ENCODE data around the gene GRK2. TPM values are rescaled to one million over a fixed set of nuclear protein-coding genes. Genes with fewer than 3 reads are reported as not detected.
"Not testable (repeated sequence)": the region's sequence is repeated elsewhere in the genome, so short reads cannot be mapped to it uniquely, and the experiment has no call there.

The GRK2 gene
- total RNA-seq, 1 experiment from 2014 or later: 39.3 TPM

- DNase-seq (ENCODE audit: low read depth): no peak
Measured at GRCh38 chr11:67312187-67313021, 46.1 kb downstream of the GRK2 start.

DNA sequence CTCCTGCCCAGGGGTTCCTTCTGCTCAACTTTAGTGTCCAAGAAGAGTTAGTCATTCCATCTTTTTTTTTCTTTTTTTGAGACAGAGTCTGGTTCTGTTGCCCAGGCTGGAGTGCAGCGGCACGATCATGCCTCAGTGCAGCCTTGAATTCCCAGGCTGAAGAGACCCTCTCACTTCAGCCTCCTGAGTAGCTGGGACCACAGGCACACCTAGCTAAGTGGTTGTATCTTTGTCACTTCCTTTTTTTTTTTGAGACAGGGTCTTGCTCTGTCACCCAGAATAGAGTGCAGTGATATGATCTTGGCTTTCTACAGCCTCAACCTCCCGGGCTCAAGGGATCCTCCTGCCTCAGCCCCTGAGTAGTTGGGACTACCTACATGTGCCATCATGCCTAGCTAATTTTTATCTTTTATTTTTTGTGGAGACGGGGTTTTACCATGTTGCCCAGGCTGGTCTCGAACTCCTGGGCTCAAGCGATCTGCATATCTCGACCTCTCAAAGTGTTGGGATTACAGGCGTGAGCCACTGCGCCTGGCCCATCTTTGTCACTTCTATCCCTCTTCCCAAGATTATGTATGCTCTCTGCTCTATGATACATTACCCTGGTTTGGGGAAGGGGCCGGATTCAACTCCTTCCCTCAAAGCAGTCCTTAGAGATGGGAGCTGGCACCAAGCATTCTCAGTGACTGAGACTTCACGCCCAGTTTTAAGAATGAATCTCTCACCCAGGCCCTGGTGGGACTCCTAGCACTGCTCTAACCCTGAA, 47.0 kb downstream of the GRK2 start:
- no peak for DNase-seq (ENCODE audit: low read depth)

- no peak for DNase-seq (ENCODE audit: low read depth)
Measured at GRCh38 chr11:67314218-67314617, 47.9 kb downstream of the GRK2 start.

- no peak for DNase-seq (ENCODE audit: low read depth)
Measured at GRCh38 chr11:67315325-67315909, 49.1 kb downstream of the GRK2 start.

DNA sequence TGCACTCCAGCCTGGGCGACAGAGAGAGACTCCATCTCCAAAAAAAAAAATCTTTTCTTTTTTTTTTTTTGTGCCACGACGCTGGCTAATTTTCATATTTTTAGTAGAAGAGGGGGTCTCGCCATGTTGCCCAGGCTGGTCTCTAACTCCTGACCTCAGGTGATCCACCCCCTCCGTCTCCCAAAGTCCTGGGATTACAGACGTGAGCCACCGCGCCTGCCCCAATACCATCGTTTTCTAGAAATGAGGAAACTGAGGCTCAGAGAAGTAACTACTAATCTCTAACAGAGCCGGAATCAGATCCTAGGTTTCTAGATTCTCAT, 50.6 kb downstream of the GRK2 start:
- no peak for DNase-seq (ENCODE audit: low read depth)

DNA sequence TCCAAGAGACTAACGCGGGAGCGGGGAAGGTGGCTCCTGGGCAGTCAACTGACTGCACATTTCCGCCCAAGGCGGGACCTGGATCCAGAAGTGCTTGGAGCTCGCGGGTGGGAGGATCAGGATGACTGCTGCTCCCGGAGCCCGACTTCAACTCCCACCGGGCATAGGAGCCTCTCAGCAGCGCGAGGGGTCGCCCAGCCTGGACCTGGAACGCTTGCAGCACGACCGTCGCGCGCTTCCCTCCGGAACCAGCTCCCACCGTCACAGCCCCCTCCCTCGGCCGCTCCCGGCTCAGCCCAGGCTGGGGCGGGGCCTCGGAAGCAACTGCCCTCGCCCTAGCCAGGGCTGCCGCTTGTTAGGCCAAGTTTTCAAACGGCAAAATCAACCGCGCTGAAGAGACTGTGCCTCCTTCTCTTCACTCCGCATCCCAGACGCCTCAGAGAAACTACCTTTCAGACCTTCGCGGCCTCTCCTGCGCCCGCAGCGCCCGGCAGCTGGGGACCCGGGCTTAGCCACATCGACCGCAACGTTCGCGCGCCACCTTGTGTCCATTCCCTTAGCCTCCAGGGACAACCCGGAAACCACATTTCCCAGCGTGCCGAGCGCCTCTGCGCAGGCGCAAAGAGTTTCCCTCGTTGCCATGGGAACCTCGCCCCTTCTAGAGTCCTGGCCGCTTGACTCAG, 51.1 kb downstream of the GRK2 start:
- DNase-seq (ENCODE audit: low read depth): peak; percentile 96

GRCh38 chr11:67317888-67318555, 51.7 kb downstream of the GRK2 start:
- no peak for DNase-seq (ENCODE audit: low read depth)

- not testable (repeated sequence) for DNase-seq (ENCODE audit: low read depth)
Measured at GRCh38 chr11:67318876-67319275, 52.6 kb downstream of the GRK2 start.

GRCh38 chr11:67320011-67320410, 53.7 kb downstream of the GRK2 start:
- DNase-seq (ENCODE audit: low read depth): no peak

DNA sequence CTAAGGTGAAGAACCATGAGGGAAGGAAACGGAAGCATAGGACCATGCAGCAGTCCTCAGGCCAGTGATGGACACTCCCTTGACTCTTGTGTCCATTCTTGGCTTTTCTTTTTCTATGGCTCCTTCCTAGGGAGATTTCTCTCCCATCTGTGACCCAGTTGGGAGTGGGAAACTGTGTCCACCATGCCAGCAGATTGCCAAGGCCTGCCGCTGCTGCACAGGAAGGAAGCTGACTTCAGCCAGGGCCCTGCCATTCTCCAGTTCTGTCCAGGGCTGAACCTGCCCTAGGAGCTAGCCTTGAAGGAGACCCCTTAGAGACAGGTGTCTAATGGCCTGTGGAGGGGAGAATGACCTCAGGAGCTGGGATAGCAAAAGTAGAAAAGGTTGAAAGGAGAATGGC, 54.4 kb downstream of the GRK2 start:
- DNase-seq (ENCODE audit: low read depth): no peak

- DNase-seq (ENCODE audit: low read depth): no peak
Measured at GRCh38 chr11:67321313-67321871, 55.1 kb downstream of the GRK2 start.

- no peak for DNase-seq (ENCODE audit: low read depth)
Measured at GRCh38 chr11:67322049-67322448, 55.8 kb downstream of the GRK2 start.

DNA sequence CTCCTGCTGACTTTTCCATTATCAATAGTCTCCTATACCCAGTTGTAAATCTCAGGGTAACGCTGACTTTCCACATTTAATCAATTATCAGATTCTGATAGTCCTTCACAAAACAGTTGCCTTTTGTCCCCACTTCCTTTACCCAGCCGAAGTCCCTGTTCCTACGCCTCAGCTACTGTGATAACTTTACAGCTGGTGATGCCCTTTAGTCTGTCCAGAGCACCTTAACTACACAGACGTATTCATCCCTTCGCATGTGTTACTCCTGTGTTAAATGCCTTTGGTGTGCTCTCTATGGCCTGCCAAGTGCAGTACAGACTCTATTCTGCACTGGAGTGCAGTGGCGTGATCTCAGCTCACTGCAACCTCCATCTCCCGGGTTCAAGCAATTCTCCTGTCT, 57.3 kb downstream of the GRK2 start:
- no peak for DNase-seq (ENCODE audit: low read depth)

- no peak for DNase-seq (ENCODE audit: low read depth)
Measured at GRCh38 chr11:67332081-67332691, 65.9 kb downstream of the GRK2 start.

Other genes with a start within 250 kb of the GRK2 start
- gene SYT12, start 243.3 kb upstream of the GRK2 start, total RNA-seq (2014; rRNA removed; shearing (Covaris generic)): 0.81 and 2.3 TPM in 2 replicates
- gene RHOD, start 209.6 kb upstream of the GRK2 start, total RNA-seq (2014; rRNA removed; shearing (Covaris generic)): 2.6 and 2.7 TPM in 2 replicates
- gene KDM2A, start 147.2 kb upstream of the GRK2 start, total RNA-seq (2014; rRNA removed; shearing (Covaris generic)): 19.0 and 36.1 TPM in 2 replicates
- 9.8 and 14.9 TPM in 2 replicates for gene ANKRD13D, start 22.8 kb downstream of the GRK2 start, total RNA-seq (2014; rRNA removed; shearing (Covaris generic))
- 17.5 and 18.4 TPM in 2 replicates for gene SSH3, start 37.1 kb downstream of the GRK2 start, total RNA-seq (2014; rRNA removed; shearing (Covaris generic))
- 127 and 137 TPM in 2 replicates for gene POLD4, start 87.1 kb downstream of the GRK2 start, total RNA-seq (2014; rRNA removed; shearing (Covaris generic))
- gene CLCF1, start 107.1 kb downstream of the GRK2 start, total RNA-seq (2014; rRNA removed; shearing (Covaris generic)): 16.2 and 22.6 TPM in 2 replicates
- 7.3 and 13.3 TPM in 2 replicates for gene RAD9A, start 125.5 kb downstream of the GRK2 start, total RNA-seq (2014; rRNA removed; shearing (Covaris generic))
- 223 and 247 TPM in 2 replicates for gene PPP1CA, start 135.4 kb downstream of the GRK2 start, total RNA-seq (2014; rRNA removed; shearing (Covaris generic))
- not detected in 2 replicates for gene TBC1D10C, start 137.6 kb downstream of the GRK2 start, total RNA-seq (2014; rRNA removed; shearing (Covaris generic))
- gene CARNS1, start 149.2 kb downstream of the GRK2 start, total RNA-seq (2014; rRNA removed; shearing (Covaris generic)): 0.22 TPM in 1 of 2 replicates, not detected in the other
- gene RPS6KB2, start 162.0 kb downstream of the GRK2 start, total RNA-seq (2014; rRNA removed; shearing (Covaris generic)): 36.6 and 37.1 TPM in 2 replicates
- gene PTPRCAP, start 171.2 kb downstream of the GRK2 start, total RNA-seq (2014; rRNA removed; shearing (Covaris generic)): 0.20 and 0.47 TPM in 2 replicates
- 79.7 and 137 TPM in 2 replicates for gene CORO1B, start 177.0 kb downstream of the GRK2 start, total RNA-seq (2014; rRNA removed; shearing (Covaris generic))
- not detected in 2 replicates for gene GPR152, start 186.3 kb downstream of the GRK2 start, total RNA-seq (2014; rRNA removed; shearing (Covaris generic))
- 6.9 and 9.0 TPM in 2 replicates for gene CABP4, start 188.9 kb downstream of the GRK2 start, total RNA-seq (2014; rRNA removed; shearing (Covaris generic))
- 13.5 and 16.1 TPM in 2 replicates for gene TMEM134, start 202.8 kb downstream of the GRK2 start, total RNA-seq (2014; rRNA removed; shearing (Covaris generic))
- gene AIP, start 216.6 kb downstream of the GRK2 start, total RNA-seq (2014; rRNA removed; shearing (Covaris generic)): 65.7 and 81.6 TPM in 2 replicates
- gene PITPNM1, start 238.9 kb downstream of the GRK2 start, total RNA-seq (2014; rRNA removed; shearing (Covaris generic)): 18.7 and 36.7 TPM in 2 replicates
- 63.8 and 71.7 TPM in 2 replicates for gene CDK2AP2, start 241.7 kb downstream of the GRK2 start, total RNA-seq (2014; rRNA removed; shearing (Covaris generic))

Data from M059J (cell line).